ENCODE measurements around the gene CAPN11.

DNA sequence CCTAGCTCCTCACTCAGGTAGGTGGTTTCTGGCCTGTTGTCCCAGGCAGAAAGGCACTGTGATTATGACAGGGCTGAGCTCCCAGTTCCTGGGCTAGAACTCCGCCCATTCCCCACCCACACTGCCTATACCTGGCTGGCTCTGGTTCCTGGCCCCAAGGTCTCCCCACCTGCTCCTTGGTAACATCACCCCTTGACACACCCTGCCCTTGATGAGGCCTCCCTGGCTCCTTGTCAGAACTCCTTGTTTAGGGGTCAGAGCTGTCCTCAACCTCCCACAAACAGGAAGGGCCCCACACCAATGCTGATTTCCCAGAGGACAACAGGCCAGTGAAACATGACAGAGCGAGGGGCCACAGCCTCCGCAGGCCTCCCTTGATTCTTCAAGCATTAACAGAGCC, 42.6 kb downstream of the CAPN11 start:
- no peak for TF ChIP-seq TAF1 (conservative IDR thresholded peaks at IDR 0.05)
- no peak for TF ChIP-seq CTCF (IDR thresholded peaks at IDR 0.05; ENCODE audit: low read depth, low read length, missing input control)
- TF ChIP-seq, protein P1, sequence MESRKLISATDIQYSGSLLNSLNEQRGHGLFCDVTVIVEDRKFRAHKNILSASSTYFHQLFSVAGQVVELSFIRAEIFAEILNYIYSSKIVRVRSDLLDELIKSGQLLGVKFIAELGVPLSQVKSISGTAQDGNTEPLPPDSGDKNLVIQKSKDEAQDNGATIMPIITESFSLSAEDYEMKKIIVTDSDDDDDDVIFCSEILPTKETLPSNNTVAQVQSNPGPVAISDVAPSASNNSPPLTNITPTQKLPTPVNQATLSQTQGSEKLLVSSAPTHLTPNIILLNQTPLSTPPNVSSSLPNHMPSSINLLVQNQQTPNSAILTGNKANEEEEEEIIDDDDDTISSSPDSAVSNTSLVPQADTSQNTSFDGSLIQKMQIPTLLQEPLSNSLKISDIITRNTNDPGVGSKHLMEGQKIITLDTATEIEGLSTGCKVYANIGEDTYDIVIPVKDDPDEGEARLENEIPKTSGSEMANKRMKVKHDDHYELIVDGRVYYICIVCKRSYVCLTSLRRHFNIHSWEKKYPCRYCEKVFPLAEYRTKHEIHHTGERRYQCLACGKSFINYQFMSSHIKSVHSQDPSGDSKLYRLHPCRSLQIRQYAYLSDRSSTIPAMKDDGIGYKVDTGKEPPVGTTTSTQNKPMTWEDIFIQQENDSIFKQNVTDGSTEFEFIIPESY (IDR thresholded peaks at IDR 0.05): no peak

Measured in liver (tissue), 3 donors.